GM12878 (cell line): ENCODE measurements around the gene GSE1.

Experiments used
- ASH2L ChIP-seq: fragments of 300-600, 200-600 bp; sonication (generic); IDR thresholded peaks from 2 replicates; pipeline ENCODE4 v1.6.1; 2017; ENCODE audit warnings: low read depth, mild to moderate bottlenecking, borderline replicate concordance
- ATF7 ChIP-seq: fragments of 450-650 bp; IDR thresholded peaks from 2 replicates; pipeline ENCODE4 v1.6.1; 2016; ENCODE audit warnings: low read depth, mild to moderate bottlenecking
- CHD2 ChIP-seq: IDR thresholded peaks from 2 replicates; pipeline ENCODE4 v1.6.1; 2011; ENCODE audit warnings: low read depth, low read length, improper control_type of control experiment, borderline replicate concordance
- CHD4 ChIP-seq: fragments of 200-600 bp; sonication (generic); IDR thresholded peaks from 2 replicates; pipeline ENCODE4 v1.6.1; 2016; ENCODE audit warnings: mild to moderate bottlenecking
- IKZF1 ChIP-seq: fragments of 450-650 bp; conservative IDR thresholded peaks from 2 replicates; pipeline ENCODE4 v1.6.1; 2017; ENCODE audit warnings: antibody characterized with exemption, mild to moderate bottlenecking
- NR2F1 ChIP-seq: fragments of 450-650 bp; conservative IDR thresholded peaks from 2 replicates; pipeline ENCODE4 v1.6.1; 2017; ENCODE audit warnings: mild to moderate bottlenecking
- RCOR1 ChIP-seq: conservative IDR thresholded peaks from 2 replicates; pipeline ENCODE4 v1.6.1; 2012; ENCODE audit warnings: low read depth, low read length, improper control_type of control experiment
- TAF1 ChIP-seq: IDR thresholded peaks from 2 replicates; pipeline ENCODE4 v1.6.1; 2011; ENCODE audit warnings: mild to moderate bottlenecking, low read depth, low read length, borderline replicate concordance
- TCF7 ChIP-seq: IDR thresholded peaks from 2 replicates; pipeline ENCODE4 v1.6.1; 2014; ENCODE audit warnings: antibody characterized with exemption, borderline replicate concordance
- ZSCAN29 ChIP-seq: fragments of 450-650 bp; IDR thresholded peaks from 2 replicates; pipeline ENCODE4 v1.6.1; 2017; ENCODE audit warnings: mild to moderate bottlenecking, moderate library complexity
- TF ChIP-seq, protein P1 (sequence below), 3 experiments: IDR thresholded peaks in 2 of 3; conservative IDR thresholded peaks in 1 of 3; 2 replicates each; pipeline ENCODE4 v1.5.1; 2011; ENCODE audit warnings: low read depth in 3 of 3, low read length in 3 of 3, mild to moderate bottlenecking in 3 of 3, control low read depth in 2 of 3, moderate library complexity in 2 of 3, inconsistent platforms in 1 of 3, mixed read lengths in 1 of 3; ENCODE audit not compliant: control insufficient read depth in 2 of 3, insufficient read depth in 1 of 3; ENCODE audit errors: extremely low read depth in 1 of 3
- TF ChIP-seq, protein P2 (sequence below): fragments of 450-650 bp; IDR thresholded peaks from 2 replicates; pipeline ENCODE4 v1.6.1; 2017; ENCODE audit warnings: mild to moderate bottlenecking
- TF ChIP-seq, protein P3 (sequence below): fragments of 450-650 bp; IDR thresholded peaks from 2 replicates; pipeline ENCODE4 v1.6.1; 2017; ENCODE audit warnings: mild to moderate bottlenecking, moderate library complexity

DNA sequence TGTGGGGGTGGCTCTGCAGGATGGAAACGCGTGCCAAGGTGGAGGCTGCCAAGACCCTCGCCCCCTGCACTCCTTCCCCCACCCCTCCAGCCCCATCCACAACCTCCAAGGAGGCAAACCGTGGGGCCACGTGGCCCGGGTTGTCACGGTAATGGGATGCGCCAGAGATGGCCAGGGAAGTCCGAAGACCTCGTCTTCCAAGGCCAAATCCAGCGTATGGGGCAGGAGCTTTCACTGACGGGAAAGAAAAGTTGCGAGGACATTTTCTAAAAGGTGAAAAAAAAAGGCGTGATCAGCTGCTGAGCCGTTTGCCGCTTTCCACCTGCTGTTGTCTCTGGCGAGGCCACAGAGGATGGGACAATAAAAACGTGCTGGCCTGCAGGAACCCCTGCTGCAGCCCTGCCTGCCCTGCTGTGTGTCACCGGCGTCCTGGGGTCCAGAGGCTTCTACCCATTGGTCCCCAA is 28.3 kb upstream of the GSE1 start:
- no peak for TF ChIP-seq TAF1
- TF ChIP-seq TCF7: no peak
- no peak for TF ChIP-seq CHD2
- no peak for TF ChIP-seq CHD4
- no peak for TF ChIP-seq RCOR1
- TF ChIP-seq NR2F1: no peak
- TF ChIP-seq, protein P1, sequence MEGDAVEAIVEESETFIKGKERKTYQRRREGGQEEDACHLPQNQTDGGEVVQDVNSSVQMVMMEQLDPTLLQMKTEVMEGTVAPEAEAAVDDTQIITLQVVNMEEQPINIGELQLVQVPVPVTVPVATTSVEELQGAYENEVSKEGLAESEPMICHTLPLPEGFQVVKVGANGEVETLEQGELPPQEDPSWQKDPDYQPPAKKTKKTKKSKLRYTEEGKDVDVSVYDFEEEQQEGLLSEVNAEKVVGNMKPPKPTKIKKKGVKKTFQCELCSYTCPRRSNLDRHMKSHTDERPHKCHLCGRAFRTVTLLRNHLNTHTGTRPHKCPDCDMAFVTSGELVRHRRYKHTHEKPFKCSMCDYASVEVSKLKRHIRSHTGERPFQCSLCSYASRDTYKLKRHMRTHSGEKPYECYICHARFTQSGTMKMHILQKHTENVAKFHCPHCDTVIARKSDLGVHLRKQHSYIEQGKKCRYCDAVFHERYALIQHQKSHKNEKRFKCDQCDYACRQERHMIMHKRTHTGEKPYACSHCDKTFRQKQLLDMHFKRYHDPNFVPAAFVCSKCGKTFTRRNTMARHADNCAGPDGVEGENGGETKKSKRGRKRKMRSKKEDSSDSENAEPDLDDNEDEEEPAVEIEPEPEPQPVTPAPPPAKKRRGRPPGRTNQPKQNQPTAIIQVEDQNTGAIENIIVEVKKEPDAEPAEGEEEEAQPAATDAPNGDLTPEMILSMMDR (IDR thresholded peaks at IDR 0.05 in 2 of 3, conservative IDR thresholded peaks at IDR 0.05 in 1 of 3; ENCODE audit: control insufficient read depth in 2 of 3, extremely low read depth in 1 of 3, insufficient read depth in 1 of 3, low read depth in 3 of 3, low read length in 3 of 3): no peak
- no peak for TF ChIP-seq ZSCAN29
- TF ChIP-seq ASH2L: no peak
- TF ChIP-seq ATF7: no peak
- TF ChIP-seq, protein P2, sequence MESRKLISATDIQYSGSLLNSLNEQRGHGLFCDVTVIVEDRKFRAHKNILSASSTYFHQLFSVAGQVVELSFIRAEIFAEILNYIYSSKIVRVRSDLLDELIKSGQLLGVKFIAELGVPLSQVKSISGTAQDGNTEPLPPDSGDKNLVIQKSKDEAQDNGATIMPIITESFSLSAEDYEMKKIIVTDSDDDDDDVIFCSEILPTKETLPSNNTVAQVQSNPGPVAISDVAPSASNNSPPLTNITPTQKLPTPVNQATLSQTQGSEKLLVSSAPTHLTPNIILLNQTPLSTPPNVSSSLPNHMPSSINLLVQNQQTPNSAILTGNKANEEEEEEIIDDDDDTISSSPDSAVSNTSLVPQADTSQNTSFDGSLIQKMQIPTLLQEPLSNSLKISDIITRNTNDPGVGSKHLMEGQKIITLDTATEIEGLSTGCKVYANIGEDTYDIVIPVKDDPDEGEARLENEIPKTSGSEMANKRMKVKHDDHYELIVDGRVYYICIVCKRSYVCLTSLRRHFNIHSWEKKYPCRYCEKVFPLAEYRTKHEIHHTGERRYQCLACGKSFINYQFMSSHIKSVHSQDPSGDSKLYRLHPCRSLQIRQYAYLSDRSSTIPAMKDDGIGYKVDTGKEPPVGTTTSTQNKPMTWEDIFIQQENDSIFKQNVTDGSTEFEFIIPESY: no peak
- TF ChIP-seq, protein P3, sequence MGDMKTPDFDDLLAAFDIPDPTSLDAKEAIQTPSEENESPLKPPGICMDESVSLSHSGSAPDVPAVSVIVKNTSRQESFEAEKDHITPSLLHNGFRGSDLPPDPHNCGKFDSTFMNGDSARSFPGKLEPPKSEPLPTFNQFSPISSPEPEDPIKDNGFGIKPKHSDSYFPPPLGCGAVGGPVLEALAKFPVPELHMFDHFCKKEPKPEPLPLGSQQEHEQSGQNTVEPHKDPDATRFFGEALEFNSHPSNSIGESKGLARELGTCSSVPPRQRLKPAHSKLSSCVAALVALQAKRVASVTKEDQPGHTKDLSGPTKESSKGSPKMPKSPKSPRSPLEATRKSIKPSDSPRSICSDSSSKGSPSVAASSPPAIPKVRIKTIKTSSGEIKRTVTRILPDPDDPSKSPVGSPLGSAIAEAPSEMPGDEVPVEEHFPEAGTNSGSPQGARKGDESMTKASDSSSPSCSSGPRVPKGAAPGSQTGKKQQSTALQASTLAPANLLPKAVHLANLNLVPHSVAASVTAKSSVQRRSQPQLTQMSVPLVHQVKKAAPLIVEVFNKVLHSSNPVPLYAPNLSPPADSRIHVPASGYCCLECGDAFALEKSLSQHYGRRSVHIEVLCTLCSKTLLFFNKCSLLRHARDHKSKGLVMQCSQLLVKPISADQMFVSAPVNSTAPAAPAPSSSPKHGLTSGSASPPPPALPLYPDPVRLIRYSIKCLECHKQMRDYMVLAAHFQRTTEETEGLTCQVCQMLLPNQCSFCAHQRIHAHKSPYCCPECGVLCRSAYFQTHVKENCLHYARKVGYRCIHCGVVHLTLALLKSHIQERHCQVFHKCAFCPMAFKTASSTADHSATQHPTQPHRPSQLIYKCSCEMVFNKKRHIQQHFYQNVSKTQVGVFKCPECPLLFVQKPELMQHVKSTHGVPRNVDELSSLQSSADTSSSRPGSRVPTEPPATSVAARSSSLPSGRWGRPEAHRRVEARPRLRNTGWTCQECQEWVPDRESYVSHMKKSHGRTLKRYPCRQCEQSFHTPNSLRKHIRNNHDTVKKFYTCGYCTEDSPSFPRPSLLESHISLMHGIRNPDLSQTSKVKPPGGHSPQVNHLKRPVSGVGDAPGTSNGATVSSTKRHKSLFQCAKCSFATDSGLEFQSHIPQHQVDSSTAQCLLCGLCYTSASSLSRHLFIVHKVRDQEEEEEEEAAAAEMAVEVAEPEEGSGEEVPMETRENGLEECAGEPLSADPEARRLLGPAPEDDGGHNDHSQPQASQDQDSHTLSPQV: no peak
- no peak for TF ChIP-seq IKZF1
